Hematopoietic multipotent progenitor cell (in vitro differentiated cells): ENCODE measurements around the gene PTGFR. TPM values are rescaled to one million over a fixed set of nuclear protein-coding genes. Genes with fewer than 3 reads are reported as not detected.

Experiments
- DNase-seq, 3 donors: peaks; one replicate each; pipeline ENCODE4 v3.0.0-alpha.2; 2011 to 2015; ENCODE audit warnings: low read depth in 2 of 3, low spot score in 2 of 3
- total RNA-seq: library from RNA; depleted of rRNA; stranded (reverse); fragments of >200 nt; gene quantifications from one replicate; pipeline ENCODE4 v1.2.3, GENCODE V29; 2012

Gene PTGFR
- total RNA-seq, 1 donor: not detected

GRCh38 chr1:78577257-78578100 lies 86.7 kb downstream of the PTGFR start:
- DNase-seq: no peak

- DNase-seq: no peak
Observed at GRCh38 chr1:78586572-78586971, 95.8 kb downstream of the PTGFR start.

GRCh38 chr1:78587211-78587610 lies 96.4 kb downstream of the PTGFR start:
- no peak for DNase-seq

Other genes with a start within 250 kb of the PTGFR start
- gene IFI44L, start 129.5 kb downstream of the PTGFR start, total RNA-seq: 16.4 TPM
- 24.5 TPM for gene IFI44, start 158.9 kb downstream of the PTGFR start, total RNA-seq